Astrocyte (in vitro differentiated cells and primary cell): ENCODE measurements around the gene SERPINB5. TPM values are rescaled to one million over a fixed set of nuclear protein-coding genes. Genes with fewer than 3 reads are reported as not detected.

Experiments
- DNase-seq: peaks from one replicate; pipeline ENCODE4 v3.0.0-alpha.2; 2010; ENCODE audit warnings: low read depth
- FAIRE-seq: peaks from 2 replicates; lab custom pipeline; 2011; peaks lifted over from hg19 to GRCh38; lab: Jason Lieb, UNC
- H2AFZ ChIP-seq: 2 replicates; pipeline ENCODE4 v1.6.0; 2012; ENCODE audit warnings: low read depth, low read length, inconsistent platforms
- H3K27ac ChIP-seq: 2 replicates; pipeline ENCODE4 v1.5.1; 2011; ENCODE audit warnings: low read depth, low read length, inconsistent platforms
- H3K27me3 ChIP-seq: 2 replicates; pipeline ENCODE4 v1.6.0; 2011; ENCODE audit warnings: low read length, inconsistent platforms; ENCODE audit not compliant: insufficient read depth
- H3K36me3 ChIP-seq: 2 replicates; pipeline ENCODE4 v1.5.1; 2011; ENCODE audit warnings: low read length, inconsistent platforms; ENCODE audit not compliant: insufficient read depth
- H3K4me1 ChIP-seq: 2 replicates; pipeline ENCODE4 v1.5.1; 2011; ENCODE audit warnings: low read length, inconsistent platforms; ENCODE audit not compliant: insufficient read depth
- H3K4me2 ChIP-seq: 2 replicates; pipeline ENCODE4 v1.6.0; 2012; ENCODE audit warnings: low read length, inconsistent platforms
- H3K4me3 ChIP-seq: 2 replicates; pipeline ENCODE4 v1.5.1; 2011; ENCODE audit warnings: low read depth, mild to moderate bottlenecking, low read length, inconsistent platforms; ENCODE audit not compliant: insufficient read depth
- H3K79me2 ChIP-seq: 2 replicates; pipeline ENCODE4 v1.6.0; 2012; ENCODE audit warnings: mild to moderate bottlenecking, low read length, inconsistent platforms; ENCODE audit not compliant: insufficient read depth
- H3K9ac ChIP-seq: 2 replicates; pipeline ENCODE4 v1.6.0; 2012; ENCODE audit warnings: mild to moderate bottlenecking, low read length, inconsistent platforms
- H3K9me3 ChIP-seq: 2 replicates; pipeline ENCODE4 v1.5.1; 2012; ENCODE audit warnings: low read depth, mild to moderate bottlenecking, low read length, inconsistent platforms; ENCODE audit not compliant: insufficient read depth
- H4K20me1 ChIP-seq: 2 replicates; pipeline ENCODE4 v1.6.0; 2012; ENCODE audit warnings: low read length, inconsistent platforms; ENCODE audit not compliant: insufficient read depth
- H3K27ac Mint-ChIP-seq: one replicate; pipeline ENCODE4 v1.8.0; 2021; ENCODE audit warnings: mild to moderate bottlenecking, mixed read lengths; ENCODE audit not compliant: unreplicated experiment
- H3K27me3 Mint-ChIP-seq: one replicate; pipeline ENCODE4 v1.8.0; 2021; ENCODE audit warnings: low read depth, mixed read lengths; ENCODE audit not compliant: unreplicated experiment
- H3K36me3 Mint-ChIP-seq: one replicate; pipeline ENCODE4 v1.8.0; 2021; ENCODE audit warnings: low read depth, mixed read lengths; ENCODE audit not compliant: unreplicated experiment
- H3K4me1 Mint-ChIP-seq: one replicate; pipeline ENCODE4 v1.8.0; 2021; ENCODE audit warnings: low read depth, mixed read lengths; ENCODE audit not compliant: unreplicated experiment
- H3K4me3 Mint-ChIP-seq: one replicate; pipeline ENCODE4 v1.8.0; 2021; ENCODE audit warnings: mild to moderate bottlenecking, moderate library complexity, mixed read lengths; ENCODE audit not compliant: unreplicated experiment
- H3K9me3 Mint-ChIP-seq: one replicate; pipeline ENCODE4 v1.8.0; 2021; ENCODE audit warnings: mild to moderate bottlenecking, mixed read lengths; ENCODE audit not compliant: unreplicated experiment
- EZH2 ChIP-seq: IDR thresholded peaks from 2 replicates; pipeline ENCODE4 v1.6.1; 2012; ENCODE audit warnings: mild to moderate bottlenecking, low read length, inconsistent platforms; ENCODE audit not compliant: insufficient read depth
- total RNA-seq: library from RNA; stranded (reverse); gene quantifications from 2 replicates; pipeline ENCODE4 v1.2.1, GENCODE V29; 2021
- TF ChIP-seq, protein P1 (sequence below): IDR thresholded peaks from 2 replicates; pipeline ENCODE4 v1.5.1; 2011; ENCODE audit warnings: low read depth, mild to moderate bottlenecking, inconsistent platforms, low read length, moderate library complexity; ENCODE audit not compliant: insufficient read depth

The SERPINB5 gene
- total RNA-seq, 1 donor from 2014 or later = not detected

DNA sequence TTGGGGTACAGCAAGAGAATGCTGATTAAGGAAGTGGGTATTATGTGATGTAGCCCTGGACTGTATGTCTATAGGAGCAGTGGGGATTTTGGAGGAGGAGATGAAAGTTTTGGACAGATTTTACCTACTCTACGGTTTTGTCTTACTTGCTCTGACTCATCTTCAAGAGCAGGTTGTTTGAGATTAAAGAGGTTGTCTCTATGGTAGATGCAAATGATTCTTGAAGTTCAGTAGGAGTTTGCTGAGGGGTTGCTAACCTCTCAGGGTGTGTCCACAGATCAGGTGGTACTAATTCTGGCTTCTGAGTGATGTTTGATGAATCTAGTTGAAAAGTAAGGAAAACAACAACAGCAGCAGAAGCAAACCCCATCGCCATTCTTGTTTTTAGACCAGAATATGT lies 55.7 kb downstream of the SERPINB5 start:
- Mint-ChIP-seq H3K36me3 (no peaks in the 10 kb centered on the region), H3K27ac (no peak overlapping the region), H3K9me3 (peaks cover 2% of the 10 kb centered on the region), H3K4me1 (no peaks in the 10 kb centered on the region), H3K4me3 (no peak overlapping the region), H3K27me3 (no peaks in the 10 kb centered on the region)
- Histone ChIP-seq H2AFZ (no peak overlapping the region), H4K20me1 (no peaks in the 10 kb centered on the region), H3K4me3 (no peak overlapping the region), H3K27ac (no peak overlapping the region), H3K27me3 (no peaks in the 10 kb centered on the region), H3K79me2 (no peaks in the 10 kb centered on the region), H3K9me3 (no peaks in the 10 kb centered on the region), H3K4me2 (no peak overlapping the region), H3K4me1 (no peaks in the 10 kb centered on the region), H3K36me3 (no peaks in the 10 kb centered on the region), H3K9ac (no peak overlapping the region)
- no peak for DNase-seq
- no peak for TF ChIP-seq EZH2
- TF ChIP-seq, protein P1, sequence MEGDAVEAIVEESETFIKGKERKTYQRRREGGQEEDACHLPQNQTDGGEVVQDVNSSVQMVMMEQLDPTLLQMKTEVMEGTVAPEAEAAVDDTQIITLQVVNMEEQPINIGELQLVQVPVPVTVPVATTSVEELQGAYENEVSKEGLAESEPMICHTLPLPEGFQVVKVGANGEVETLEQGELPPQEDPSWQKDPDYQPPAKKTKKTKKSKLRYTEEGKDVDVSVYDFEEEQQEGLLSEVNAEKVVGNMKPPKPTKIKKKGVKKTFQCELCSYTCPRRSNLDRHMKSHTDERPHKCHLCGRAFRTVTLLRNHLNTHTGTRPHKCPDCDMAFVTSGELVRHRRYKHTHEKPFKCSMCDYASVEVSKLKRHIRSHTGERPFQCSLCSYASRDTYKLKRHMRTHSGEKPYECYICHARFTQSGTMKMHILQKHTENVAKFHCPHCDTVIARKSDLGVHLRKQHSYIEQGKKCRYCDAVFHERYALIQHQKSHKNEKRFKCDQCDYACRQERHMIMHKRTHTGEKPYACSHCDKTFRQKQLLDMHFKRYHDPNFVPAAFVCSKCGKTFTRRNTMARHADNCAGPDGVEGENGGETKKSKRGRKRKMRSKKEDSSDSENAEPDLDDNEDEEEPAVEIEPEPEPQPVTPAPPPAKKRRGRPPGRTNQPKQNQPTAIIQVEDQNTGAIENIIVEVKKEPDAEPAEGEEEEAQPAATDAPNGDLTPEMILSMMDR = no peak
- no peak for FAIRE-seq

DNA sequence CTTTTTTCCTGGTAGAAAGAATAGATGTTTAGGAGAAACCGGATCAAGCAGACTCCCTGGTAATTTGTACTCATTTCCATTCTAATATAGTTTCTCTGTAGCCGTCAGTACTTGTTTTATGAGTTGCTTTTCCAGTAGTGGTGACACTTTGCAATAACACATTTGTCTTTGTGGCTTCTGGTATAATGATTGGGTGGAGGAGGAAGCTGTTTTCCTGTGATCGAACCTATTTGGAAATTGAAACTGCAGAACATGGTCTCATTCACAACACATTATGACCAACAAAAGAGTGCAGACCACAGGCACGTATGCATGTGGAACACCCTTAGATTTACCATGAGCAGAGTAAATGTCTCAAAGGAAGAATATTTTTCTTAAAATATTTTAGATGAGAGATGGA lies 57.9 kb downstream of the SERPINB5 start:
- Mint-ChIP-seq H3K27me3 (no peaks in the 10 kb centered on the region), H3K27ac (no peak overlapping the region), H3K4me3 (no peak overlapping the region), H3K4me1 (peaks cover 2% of the 10 kb centered on the region), H3K36me3 (no peaks in the 10 kb centered on the region), H3K9me3 (peaks cover 2% of the 10 kb centered on the region)
- DNase-seq (no peak), FAIRE-seq (no peak)
- H3K4me3 ChIP-seq = no peak overlapping the region
- no peaks in the 10 kb centered on the region for H3K36me3 ChIP-seq
- no peaks in the 10 kb centered on the region for H3K9me3 ChIP-seq
- TF ChIP-seq, protein P1 = no peak
- no peak for TF ChIP-seq EZH2
- H2AFZ ChIP-seq = no peak overlapping the region
- H3K79me2 ChIP-seq = no peaks in the 10 kb centered on the region
- H3K4me2 ChIP-seq = no peak overlapping the region
- no peak overlapping the region for H3K9ac ChIP-seq
- no peaks in the 10 kb centered on the region for H3K4me1 ChIP-seq
- no peaks in the 10 kb centered on the region for H3K27me3 ChIP-seq
- no peaks in the 10 kb centered on the region for H4K20me1 ChIP-seq
- H3K27ac ChIP-seq = no peak overlapping the region

DNA sequence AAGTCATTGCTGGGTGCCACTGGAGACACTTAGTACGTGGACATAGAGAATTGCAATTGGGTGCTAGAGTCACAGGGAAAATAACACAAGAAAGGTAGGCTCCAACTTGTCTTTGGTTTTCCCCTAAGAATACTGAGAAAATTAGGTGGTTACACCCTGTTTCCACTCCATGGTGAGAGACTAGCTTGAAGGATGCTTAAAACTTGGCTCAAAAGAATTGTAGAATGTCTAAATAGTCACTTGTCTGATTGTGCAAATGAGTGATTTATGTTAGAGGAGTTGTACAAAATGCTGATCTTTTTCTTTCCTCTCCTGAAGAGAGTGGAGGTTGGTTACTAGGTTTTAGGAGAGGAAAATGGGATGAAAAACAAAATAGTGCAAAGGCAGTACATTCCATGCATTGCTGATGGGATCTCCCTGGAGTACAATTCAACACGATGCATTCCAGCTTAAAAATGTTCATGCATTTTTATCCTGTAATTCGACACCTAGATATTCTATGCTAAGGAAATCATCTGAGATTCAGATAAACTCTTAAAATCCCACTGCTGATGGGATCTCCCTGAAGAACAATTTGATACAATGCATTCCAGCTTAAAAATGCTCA lies 63.2 kb downstream of the SERPINB5 start:
- Histone ChIP-seq H3K79me2 (no peaks in the 10 kb centered on the region), H3K4me1 (no peaks in the 10 kb centered on the region), H2AFZ (no peak overlapping the region), H3K9me3 (no peaks in the 10 kb centered on the region), H4K20me1 (no peaks in the 10 kb centered on the region), H3K36me3 (no peaks in the 10 kb centered on the region), H3K4me3 (no peak overlapping the region), H3K27ac (no peak overlapping the region), H3K27me3 (no peaks in the 10 kb centered on the region), H3K4me2 (no peak overlapping the region), H3K9ac (no peak overlapping the region)
- H3K4me3 Mint-ChIP-seq = no peak overlapping the region
- DNase-seq = peak; percentile 31
- peak; percentile 29 for FAIRE-seq
- TF ChIP-seq EZH2 = no peak
- no peaks in the 10 kb centered on the region for H3K27me3 Mint-ChIP-seq
- H3K36me3 Mint-ChIP-seq = no peaks in the 10 kb centered on the region
- no peak overlapping the region for H3K27ac Mint-ChIP-seq
- peaks cover 6% of the 10 kb centered on the region for H3K4me1 Mint-ChIP-seq
- no peaks in the 10 kb centered on the region for H3K9me3 Mint-ChIP-seq
